ENCODE measurements around the gene PFN1. TPM values are rescaled to one million over a fixed set of nuclear protein-coding genes. Genes with fewer than 3 reads are reported as not detected.

PFN1 gene
- total RNA-seq, 4 donors from 2014 or later, result 520 to 970 (median 715) TPM

- WGBS, 2 donors, result no CpG with 5 or more reads among the region's 34 CpGs
- TF ChIP-seq POLR2A (IDR thresholded peaks at IDR 0.05), result no peak
- TF ChIP-seq, protein P1, sequence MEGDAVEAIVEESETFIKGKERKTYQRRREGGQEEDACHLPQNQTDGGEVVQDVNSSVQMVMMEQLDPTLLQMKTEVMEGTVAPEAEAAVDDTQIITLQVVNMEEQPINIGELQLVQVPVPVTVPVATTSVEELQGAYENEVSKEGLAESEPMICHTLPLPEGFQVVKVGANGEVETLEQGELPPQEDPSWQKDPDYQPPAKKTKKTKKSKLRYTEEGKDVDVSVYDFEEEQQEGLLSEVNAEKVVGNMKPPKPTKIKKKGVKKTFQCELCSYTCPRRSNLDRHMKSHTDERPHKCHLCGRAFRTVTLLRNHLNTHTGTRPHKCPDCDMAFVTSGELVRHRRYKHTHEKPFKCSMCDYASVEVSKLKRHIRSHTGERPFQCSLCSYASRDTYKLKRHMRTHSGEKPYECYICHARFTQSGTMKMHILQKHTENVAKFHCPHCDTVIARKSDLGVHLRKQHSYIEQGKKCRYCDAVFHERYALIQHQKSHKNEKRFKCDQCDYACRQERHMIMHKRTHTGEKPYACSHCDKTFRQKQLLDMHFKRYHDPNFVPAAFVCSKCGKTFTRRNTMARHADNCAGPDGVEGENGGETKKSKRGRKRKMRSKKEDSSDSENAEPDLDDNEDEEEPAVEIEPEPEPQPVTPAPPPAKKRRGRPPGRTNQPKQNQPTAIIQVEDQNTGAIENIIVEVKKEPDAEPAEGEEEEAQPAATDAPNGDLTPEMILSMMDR (IDR thresholded peaks at IDR 0.05), result no peak
- peaks cover 0 to 20% (median 0%) of the 10 kb centered on the region in 4 donors for H3K27me3 ChIP-seq
- DNase-seq, result no peak
- peak overlapping the region in 3 of 4 donors; percentile 37 to 58 (median 53) for H3K27ac ChIP-seq
- H3K9me3 ChIP-seq, result no peaks in the 10 kb centered on the region
- H3K4me1 ChIP-seq, result peaks cover 23 to 51% (median 33%) of the 10 kb centered on the region in 3 donors
- intact Hi-C loops (cut with DNase I), result no loop called here
- peak overlapping the region; percentile 24 to 74 (median 52) for H3K4me3 ChIP-seq
- H3K36me3 ChIP-seq, result peaks cover 22 to 46% (median 32%) of the 10 kb centered on the region in 3 donors
Observed at GRCh38 chr17:4898927-4899326, 49.4 kb downstream of the PFN1 start.

GRCh38 chr17:4898351-4898750 lies 50.0 kb downstream of the PFN1 start:
- DNase-seq, result no peak
- Histone ChIP-seq H3K27ac (peak overlapping the region in 1 of 4 donors; percentile 58), H3K9me3 (no peaks in the 10 kb centered on the region), H3K27me3 (peaks cover 0 to 17% (median 0%) of the 10 kb centered on the region in 4 donors), H3K4me3 (no peak overlapping the region), H3K36me3 (peaks cover 28 to 52% (median 38%) of the 10 kb centered on the region in 3 donors), H3K4me1 (peaks cover 23 to 45% (median 29%) of the 10 kb centered on the region in 3 donors)
- TF ChIP-seq, protein P1 (IDR thresholded peaks at IDR 0.05), result no peak
- no peak for TF ChIP-seq POLR2A (IDR thresholded peaks at IDR 0.05)
- intact Hi-C loops (cut with DNase I), result no loop called here
- 73 to 92% methylated on average over 6 of the region's 8 CpGs for WGBS, 2 donors

DNA sequence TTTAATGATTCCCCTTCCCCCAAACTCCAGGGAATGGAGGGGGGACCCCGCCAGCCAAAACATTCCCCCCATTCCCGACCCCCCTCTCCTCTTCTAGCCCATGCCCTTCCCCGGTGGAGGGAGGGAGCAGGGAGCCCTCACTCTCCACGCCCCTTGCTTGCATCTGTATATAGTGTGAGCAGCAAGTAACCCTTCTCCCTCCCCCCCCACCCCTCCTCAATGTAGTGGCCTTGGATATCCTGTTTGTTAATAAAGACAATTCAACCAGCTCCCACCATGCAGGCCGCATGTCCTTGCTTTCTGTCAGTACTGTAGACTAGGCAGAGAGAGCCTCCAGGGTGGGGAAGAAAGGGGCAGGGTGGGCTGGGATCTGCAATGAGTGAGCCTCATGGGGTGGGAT lies 50.5 kb downstream of the PFN1 start:
- WGBS, 2 donors, result 68 to 100% methylated on average over 1 to 4 of the region's 5 CpGs
- DNase-seq, result no peak
- peaks cover 20 to 39% (median 23%) of the 10 kb centered on the region in 3 donors for H3K4me1 ChIP-seq
- H3K27me3 ChIP-seq, result peaks cover 0 to 17% (median 0%) of the 10 kb centered on the region in 4 donors
- H3K36me3 ChIP-seq, result peaks cover 33 to 58% (median 43%) of the 10 kb centered on the region in 3 donors
- intact Hi-C loops (cut with DNase I), result no loop called here
- no peaks in the 10 kb centered on the region for H3K9me3 ChIP-seq
- TF ChIP-seq POLR2A (IDR thresholded peaks at IDR 0.05), result no peak
- no peak overlapping the region for H3K4me3 ChIP-seq
- H3K27ac ChIP-seq, result no peak overlapping the region

GRCh38 chr17:4897198-4897687 lies 51.1 kb downstream of the PFN1 start:
- TF ChIP-seq, protein P1 (IDR thresholded peaks at IDR 0.05), result no peak
- TF ChIP-seq POLR2A (IDR thresholded peaks at IDR 0.05), result no peak
- H3K4me1 ChIP-seq, result peaks cover 16 to 34% (median 22%) of the 10 kb centered on the region in 3 donors
- H3K27ac ChIP-seq, result no peak overlapping the region
- intact Hi-C loops (cut with DNase I), result no loop called here
- peaks cover 39 to 63% (median 49%) of the 10 kb centered on the region in 3 donors for H3K36me3 ChIP-seq
- DNase-seq, result no peak
- peaks cover 0 to 17% (median 0%) of the 10 kb centered on the region in 4 donors for H3K27me3 ChIP-seq
- 64 to 74% methylated on average over 6 to 8 of the region's 10 CpGs for WGBS, 2 donors
- no peaks in the 10 kb centered on the region for H3K9me3 ChIP-seq
- H3K4me3 ChIP-seq, result no peak overlapping the region

DNA sequence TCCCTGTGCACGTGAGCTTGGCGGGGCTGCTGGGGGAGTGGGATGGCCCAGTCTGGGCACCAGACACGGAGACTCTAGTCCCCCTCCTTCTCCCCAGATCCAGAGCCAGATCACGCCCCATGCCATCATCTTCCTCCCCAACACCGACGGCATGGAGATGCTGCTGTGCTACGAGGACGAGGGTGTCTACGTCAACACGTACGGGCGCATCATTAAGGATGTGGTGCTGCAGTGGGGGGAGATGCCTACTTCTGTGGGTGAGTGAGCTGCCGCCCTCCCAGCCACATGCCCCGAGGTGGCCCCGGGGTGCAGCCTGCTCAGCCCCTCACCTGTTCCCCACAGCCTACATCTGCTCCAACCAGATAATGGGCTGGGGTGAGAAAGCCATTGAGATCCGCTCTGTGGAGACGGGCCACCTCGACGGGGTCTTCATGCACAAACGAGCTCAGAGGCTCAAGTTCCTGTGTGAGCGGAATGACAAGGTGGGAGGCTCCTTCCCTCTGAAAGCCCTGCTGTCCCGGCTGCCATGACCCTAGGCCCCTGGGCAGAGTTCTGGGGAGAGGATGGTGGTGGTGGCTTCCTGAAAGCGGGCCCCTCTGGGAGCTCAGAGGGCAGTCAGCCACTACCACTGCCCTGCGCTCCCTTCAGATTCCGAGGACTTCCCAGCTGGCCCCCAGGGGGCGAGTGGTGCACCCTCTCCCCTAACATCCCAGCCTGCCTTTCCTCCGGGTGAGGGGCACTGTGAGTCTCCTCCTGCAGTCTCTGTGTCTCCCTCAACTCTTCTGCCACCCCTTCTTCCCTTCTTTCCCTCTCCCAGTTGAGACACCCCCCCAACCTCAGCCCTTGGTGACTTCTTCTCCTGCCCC lies 51.8 kb downstream of the PFN1 start:
- Histone ChIP-seq H3K4me3 (no peak overlapping the region), H3K27ac (no peak overlapping the region), H3K27me3 (peaks cover 0 to 17% (median 0%) of the 10 kb centered on the region in 4 donors), H3K9me3 (no peaks in the 10 kb centered on the region), H3K36me3 (peaks cover 45 to 70% (median 52%) of the 10 kb centered on the region in 3 donors), H3K4me1 (peaks cover 16 to 30% (median 22%) of the 10 kb centered on the region in 3 donors)
- WGBS, 2 donors, result 83 to 84% methylated on average over 14 to 15 of the region's 27 CpGs
- DNase-seq, result no peak
- intact Hi-C loops (cut with DNase I), result no loop called here
- TF ChIP-seq POLR2A (IDR thresholded peaks at IDR 0.05), result no peak
- TF ChIP-seq, protein P1 (IDR thresholded peaks at IDR 0.05), result no peak
